Forelimb muscle (tissue), 1 donor: ENCODE results near the gene ZBTB7C. TPM values are rescaled to one million over a fixed set of nuclear protein-coding genes. Genes with fewer than 3 reads are reported as not detected.

Experiments used
- DNase-seq: peaks from one replicate; pipeline ENCODE4 v3.0.0-alpha.2; 2013; ENCODE audit warnings: low read depth
- polyA plus RNA-seq: library from polyadenylated mRNA; unstranded; fragments of 120-200 nt; gene quantifications from one replicate; pipeline ENCODE4 v1.2.1, GENCODE V29; 2013; ENCODE audit not compliant: insufficient read length

The ZBTB7C gene
- polyA plus RNA-seq, 1 donor, result 4.0 TPM

DNA sequence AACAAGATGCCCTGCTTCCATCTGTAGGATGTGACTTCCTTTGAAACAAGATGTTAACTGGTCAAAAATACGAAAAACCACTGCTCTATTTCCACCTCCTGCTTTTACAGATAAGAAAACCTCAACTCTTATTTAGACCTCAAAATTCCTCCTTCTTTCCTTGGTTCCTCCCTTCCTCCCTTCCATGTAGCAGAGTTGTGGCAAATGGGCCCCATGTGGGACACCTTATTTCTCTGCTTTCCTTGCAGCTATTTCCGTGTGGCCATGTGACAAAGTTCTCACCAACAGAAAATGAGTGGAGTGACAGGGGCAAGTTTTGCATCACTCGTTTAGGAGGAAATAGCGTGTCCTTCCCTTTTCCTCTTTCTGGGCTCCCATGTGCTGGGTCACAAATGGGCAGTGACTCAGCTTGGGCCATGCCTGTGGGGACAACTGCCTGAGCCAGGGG lies 409.4 kb downstream of the ZBTB7C start:
- no peak for DNase-seq

DNA sequence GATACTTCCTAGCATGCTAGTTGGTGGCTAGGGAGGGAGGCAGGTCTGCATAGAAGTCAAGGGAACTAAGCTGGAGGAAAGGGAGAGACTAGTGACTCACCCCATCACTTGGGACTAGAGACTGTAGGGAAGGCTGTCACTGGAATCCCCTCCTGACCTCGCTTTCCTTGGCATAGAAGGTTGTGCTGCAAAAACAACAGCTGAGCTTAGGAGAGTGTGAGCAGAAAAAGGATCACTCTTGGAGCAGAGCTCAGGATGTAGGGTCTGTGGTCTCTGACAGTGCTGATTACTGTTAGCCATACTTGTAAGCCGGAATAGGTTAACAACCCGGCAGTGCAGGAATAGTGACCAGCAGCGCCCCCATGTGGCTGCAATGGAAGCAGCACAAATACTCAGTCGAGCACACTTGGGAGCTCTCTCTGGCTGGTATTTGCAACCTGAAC lies 411.8 kb downstream of the ZBTB7C start:
- DNase-seq, result no peak

DNA sequence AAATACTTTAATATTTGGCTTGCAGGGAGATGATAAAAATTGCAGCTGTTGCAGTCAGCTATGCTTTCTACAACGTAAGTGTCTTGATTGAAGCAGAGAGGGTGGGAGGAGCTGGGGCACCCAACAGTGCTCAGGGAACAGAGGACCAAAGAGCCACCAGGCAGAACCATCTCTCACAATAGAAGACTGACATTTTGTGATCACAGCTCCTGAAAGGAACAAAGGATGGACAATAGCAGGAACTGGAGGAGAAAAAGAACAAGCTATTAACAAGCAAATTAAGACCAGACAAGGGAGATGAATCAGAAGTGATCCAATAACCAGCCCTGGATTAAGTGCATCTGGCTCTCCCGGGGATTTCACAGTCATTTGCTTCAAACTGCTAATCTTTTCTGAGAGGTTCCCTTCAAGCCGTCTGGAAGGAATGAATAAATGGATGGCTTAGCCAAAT lies 413.1 kb downstream of the ZBTB7C start:
- DNase-seq, result no peak

DNA sequence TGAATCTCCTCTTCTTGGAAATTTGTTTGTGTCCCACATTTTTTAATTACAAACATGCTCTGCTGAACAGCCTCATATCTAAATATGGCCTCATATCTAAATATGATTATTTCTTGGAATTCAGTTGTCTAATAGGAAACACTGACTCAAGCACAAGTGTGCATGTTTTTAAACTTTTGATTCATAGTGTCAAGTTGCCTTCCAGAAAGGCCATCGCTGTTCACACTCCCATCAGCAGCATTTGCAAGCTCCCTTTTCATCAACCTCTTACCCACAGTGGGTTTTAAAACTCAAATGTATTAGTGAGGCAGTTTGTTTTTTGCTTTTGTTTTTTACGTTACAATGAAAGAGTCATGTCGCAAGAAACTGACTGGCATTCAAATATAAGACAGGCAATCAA lies 413.5 kb downstream of the ZBTB7C start:
- no peak for DNase-seq

DNA sequence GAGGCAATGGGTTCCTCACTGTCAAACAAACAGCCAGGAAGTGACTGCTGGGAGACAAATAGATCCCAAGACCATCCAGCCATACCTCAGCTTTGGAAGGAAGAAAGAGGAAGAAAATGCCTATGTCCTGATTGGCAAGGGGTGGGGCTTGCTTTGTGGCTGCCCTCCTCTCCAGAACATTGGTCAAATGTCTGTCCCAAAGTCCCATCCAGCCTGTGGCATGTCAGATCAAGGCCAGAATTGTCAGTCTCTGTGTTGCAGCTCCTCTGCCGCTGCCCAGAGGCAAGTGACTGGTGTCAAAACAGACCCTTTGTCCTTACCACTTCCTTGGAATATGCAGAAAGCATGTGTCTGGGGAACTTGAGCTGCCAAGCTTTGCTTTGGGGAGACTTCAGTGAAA lies 415.8 kb downstream of the ZBTB7C start:
- no peak for DNase-seq

DNA sequence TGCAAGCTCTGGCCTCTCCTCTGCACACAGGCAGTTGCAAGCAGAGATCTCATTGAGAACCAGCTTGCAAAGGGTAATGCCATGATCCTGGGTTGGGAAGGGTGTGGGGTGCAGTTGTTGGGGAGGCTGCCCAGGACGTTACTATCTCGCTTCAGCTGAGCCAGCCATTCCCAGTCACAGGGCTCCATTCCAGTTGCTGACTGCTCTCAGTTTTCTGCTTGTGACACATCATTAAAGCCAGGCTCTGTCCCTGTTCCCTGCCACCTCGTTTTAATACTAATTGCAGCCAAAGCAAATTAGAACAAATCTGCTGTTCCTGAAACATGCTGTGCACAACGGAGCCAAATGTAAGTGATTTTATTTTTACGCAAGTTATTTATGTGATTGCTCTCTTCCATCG lies 416.2 kb downstream of the ZBTB7C start:
- no peak for DNase-seq

DNA sequence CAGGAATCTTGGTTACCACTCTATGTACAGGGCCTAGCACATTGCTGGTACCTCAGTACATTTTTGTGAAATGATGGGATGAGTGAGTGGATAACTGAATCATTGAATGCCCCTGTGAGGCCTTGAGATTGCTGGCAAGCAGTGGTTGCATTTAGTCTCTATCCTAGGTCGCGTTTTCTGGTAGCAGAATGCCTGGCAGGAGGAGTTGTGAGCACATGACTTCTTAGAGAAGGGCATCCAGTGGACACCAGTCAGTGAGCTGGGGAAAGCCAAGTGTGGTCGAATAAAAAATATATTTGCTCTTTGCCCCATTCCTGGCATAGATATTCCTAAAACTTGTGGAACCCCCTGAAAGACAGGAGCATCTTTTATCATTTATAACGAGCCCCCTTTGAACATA lies 416.9 kb downstream of the ZBTB7C start:
- no peak for DNase-seq

DNA sequence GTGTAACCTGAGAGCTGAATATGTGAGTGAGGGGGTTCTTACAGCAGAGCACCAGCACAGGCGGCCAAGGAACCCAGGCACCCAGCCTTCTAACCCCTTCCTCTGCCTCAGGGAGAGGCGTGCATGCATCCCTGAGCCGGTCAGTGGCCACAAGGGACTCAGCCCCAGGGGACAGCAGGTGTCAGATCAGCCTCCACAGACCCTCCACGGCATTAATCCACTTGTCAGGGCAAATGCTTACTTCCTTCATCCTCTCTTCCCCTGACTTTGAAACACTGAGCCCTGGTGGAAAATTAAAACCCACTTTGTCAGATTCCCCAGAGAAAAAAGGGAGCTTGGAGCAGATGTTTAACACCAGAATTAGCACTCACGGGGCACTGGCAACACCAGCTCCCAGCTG lies 418.2 kb downstream of the ZBTB7C start:
- DNase-seq, result no peak

DNA sequence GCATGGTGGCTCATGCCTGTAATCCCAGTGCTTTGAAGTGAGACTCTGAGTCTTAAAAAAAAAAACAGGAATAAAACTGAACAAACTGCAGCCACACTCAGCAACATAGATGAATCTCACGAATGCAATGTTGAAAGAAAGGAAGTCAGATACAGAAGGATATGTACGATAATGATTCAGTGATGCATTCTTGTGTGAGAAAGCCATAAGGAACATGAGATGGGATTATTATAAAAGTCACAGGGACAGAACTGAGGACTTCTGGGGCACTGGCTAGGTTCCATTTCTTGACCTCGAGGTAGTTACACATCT lies 421.8 kb downstream of the ZBTB7C start:
- DNase-seq, result no peak

DNA sequence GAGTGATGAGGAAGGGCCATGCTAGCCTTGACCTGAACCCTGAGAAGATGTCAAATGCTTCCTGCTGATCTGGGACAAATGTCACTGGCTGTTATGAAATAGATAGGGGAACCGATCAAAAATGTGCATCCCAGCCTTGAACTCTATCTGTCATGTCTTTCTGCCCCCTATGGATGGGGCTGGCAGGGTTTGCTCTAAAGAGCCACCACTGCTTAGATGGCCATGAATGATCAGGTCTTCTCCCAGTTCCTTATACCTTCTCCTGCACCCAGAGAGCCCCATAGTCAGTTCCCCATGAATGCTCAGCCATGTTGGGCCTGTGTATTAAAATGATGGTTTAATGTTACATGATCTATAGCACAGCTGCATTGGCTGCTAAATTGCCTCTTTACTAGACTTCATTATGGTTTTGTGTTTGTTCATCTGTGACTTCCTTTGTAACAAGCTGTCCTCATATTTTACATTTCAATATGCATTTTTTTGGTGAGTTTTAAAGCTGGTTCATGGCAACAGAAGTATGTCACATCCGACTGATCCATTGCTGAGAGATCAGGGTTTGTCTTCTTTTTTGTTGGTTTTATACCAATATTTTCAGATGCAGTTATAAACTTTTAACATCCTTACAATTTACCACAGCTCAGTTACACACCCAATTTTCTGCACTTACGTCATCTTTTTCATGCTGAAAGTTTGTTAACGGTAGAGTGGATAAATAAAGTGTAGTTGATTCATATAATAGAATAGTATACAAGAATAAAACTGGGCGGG lies 422.4 kb downstream of the ZBTB7C start:
- no peak for DNase-seq

DNA sequence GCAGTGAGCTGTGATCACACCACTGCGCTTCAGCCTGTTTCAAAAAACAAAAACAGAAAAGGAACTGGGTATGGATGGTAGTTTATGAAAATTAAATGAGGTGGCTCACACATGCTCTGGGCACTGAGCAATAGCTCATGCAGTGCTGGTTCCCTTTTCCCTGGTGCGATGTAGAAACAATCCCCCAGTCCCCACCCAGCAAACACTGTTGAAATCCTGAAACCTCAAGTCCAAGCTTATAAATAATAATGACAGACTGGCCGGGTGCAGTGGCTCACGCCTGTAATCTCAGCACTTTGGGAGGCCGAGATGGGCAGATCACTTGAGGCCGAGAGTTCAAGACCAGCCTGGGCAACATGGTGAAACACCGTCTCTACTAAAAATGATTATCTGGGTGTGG lies 423.3 kb downstream of the ZBTB7C start:
- DNase-seq, result no peak

DNA sequence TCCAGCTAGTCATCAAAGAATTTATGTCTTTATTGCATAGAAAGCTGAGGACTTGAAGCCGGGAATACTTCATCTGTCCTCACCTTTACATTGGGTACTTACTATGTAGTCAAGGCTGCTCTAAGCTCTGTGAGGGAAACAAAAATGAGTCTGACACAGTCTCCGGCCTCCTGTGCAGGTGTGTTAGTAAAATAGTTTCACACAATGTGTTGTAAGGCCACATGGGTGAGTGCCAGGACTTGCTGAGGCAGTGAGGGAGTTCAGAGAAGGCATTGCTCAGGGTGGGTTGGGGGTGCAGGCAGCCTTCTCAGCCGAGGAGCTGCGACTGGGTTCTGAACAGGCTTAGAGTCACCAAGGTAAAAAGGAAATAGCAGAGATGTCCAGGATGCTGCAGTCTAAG lies 424.2 kb downstream of the ZBTB7C start:
- DNase-seq, result no peak

DNA sequence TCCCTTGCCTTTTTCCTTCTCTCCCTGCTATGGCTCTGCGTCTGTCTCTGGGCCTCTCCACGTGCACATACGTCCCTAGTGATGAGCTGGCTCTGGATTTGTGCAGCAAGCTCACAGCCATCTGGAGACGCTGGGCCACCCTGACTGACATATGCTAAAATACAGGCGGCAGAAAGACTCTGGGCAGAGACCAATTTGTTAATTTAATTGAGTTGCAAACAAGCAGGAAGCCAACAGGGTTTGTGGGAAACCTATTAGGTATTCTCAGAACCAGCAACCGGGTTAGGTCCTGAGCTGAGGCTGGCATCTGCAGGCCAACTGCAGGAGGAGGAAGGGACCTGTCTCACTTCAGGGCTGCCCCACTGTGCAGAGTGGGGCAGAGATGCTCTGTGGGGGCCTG lies 425.2 kb downstream of the ZBTB7C start:
- no peak for DNase-seq

DNA sequence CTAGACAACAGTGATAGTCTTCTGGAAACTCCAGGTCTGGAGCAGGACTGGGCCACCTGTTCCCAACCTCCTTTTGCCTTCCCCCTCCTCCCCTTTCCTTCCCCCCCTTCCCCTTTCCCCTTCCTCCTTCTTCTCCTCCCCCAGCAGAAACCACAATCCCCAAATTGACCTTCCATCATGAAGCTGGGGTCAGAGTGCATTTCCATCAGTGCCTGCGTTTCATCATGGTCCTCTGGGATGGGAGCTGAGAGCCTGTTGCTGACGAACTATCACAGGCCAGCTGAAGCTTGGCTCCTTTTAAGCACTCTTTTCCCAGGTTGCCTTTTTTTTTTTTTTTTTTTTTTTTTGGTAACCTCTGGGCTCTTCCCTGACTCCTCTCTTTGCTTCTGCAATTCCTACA lies 426.1 kb downstream of the ZBTB7C start:
- no peak for DNase-seq

DNA sequence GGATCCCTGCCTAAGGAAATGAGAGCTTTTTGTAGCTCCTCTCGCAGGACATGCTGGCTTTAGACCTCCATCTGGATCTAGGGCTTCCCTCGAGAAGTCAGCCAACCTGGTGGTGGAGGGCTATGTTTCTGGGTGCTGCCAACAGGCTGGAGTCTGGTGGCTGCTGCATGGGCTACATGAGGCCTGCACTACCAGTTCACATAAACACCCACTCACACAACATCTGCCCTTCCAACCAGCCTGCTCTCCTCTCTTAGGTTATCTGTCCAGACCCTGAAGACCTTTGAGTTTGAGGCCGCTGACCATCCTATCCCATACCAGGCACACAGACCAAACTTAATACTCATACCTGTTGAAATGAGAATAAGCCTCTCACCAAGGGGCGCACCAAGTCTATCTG lies 427.4 kb downstream of the ZBTB7C start:
- no peak for DNase-seq

DNA sequence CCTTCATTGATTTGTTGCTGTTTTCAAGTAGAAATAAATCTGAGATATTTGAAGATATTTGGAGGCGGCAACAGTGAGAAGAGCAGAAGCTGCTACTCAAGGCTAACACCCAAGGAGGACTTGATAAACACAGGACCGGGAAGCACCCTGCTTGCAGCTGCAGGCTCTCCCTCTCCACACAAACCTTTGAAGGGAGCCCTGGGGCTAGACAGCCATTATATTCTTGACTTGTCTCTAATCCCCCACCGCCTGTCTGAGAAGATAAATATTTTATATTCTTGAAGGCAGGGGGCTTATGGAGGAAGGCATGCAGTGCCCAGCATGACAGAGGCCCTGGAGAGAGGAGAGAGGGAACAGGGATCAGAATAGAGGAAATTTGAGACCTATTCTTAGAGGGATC lies 427.9 kb downstream of the ZBTB7C start:
- DNase-seq, result no peak

DNA sequence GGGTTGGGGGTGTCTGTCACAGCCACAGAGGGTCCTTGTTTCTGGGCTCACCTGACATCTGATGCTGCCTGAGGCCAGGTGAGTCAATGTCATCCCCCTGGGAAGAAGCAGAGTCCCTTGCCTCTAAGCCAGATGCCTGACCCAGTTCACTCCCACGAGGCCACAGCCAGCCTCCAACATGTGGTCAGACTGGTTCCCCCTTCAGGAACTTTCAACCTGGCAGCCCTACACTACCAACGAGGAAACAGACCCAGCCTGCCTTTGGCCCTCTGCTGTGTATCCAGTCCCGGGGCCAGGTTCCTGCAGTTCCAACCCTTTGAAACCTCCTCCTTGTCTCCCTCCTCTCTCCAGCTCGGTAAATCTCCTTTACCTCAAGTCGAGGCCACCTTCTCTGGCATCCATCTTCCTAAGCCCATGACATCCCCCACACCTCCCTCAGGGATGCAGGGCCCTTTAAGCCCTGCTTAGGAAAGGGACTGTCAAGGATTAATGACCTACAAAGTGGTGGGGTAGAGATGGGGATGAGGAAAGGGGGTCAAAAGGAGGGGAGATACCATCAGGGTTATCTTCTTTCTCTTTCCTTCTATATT lies 429.5 kb downstream of the ZBTB7C start:
- no peak for DNase-seq

DNA sequence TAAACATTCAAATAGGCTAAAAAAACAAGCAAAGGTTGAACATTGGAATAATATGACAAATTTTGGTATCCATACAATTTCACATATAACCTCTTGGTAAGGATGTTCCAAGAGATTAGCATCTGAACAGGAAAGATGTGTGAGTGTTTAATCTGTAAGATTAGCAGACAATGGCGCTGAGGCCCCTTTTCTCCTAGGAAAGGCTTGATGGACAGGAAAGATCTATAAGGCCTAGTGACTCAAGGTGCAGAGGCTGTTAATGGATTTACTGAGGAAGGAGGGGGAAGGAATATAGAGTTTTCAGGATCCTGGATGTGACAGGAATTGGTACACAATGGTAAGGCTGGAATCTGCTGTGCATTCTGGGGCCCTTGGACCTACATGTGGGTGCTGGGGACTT lies 430.6 kb downstream of the ZBTB7C start:
- no peak for DNase-seq

DNA sequence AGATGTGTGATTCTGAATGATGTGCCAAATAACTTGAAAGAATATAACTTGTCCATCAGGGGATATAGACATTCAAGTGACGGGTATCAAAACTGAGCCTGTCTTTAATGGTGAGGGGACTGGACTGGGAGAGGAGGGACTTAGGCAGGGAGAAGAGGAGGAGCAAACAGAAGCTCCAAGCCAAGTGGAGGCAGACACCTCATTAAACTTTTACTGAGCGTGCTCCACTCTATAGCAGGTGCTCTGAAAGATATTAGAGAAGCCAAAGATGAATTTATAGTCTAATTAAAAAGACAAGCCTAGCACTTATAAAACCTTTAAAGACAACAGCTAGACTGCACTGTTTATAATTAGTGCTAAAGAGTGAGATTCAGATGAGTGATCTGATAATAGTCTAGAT lies 431.0 kb downstream of the ZBTB7C start:
- no peak for DNase-seq
